ENCODE results near the gene HRH2. TPM values are rescaled to one million over a fixed set of nuclear protein-coding genes. Genes with fewer than 3 reads are reported as not detected.

The HRH2 gene
- total RNA-seq, 1 experiment from 2014 or later, result 9.3 TPM

DNA sequence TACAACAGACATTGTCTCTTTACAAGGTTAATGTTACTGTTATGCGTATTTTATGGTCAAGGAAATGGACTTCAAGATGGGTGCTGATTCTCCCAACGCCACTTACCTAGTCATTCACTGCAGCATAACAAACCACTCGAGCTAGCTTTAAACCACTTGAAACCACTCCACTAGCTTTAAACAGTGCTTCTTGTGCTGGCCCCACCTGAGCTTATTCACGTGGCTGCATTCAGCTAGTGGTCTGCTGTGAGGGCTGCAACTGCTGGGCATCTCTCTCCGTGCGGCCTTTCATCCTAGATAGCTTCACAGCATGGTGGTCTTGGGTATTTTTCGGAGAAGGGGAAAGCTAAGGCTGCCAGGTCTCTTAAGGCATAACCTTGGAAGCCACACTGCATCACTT, 3.5 kb upstream of the HRH2 start (continued):
- TF ChIP-seq, protein P1, sequence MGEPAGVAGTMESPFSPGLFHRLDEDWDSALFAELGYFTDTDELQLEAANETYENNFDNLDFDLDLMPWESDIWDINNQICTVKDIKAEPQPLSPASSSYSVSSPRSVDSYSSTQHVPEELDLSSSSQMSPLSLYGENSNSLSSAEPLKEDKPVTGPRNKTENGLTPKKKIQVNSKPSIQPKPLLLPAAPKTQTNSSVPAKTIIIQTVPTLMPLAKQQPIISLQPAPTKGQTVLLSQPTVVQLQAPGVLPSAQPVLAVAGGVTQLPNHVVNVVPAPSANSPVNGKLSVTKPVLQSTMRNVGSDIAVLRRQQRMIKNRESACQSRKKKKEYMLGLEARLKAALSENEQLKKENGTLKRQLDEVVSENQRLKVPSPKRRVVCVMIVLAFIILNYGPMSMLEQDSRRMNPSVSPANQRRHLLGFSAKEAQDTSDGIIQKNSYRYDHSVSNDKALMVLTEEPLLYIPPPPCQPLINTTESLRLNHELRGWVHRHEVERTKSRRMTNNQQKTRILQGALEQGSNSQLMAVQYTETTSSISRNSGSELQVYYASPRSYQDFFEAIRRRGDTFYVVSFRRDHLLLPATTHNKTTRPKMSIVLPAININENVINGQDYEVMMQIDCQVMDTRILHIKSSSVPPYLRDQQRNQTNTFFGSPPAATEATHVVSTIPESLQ (CRISPR knock-in tag; IDR thresholded peaks at IDR 0.05), result no peak
- no peak for TF ChIP-seq E2F4 (CRISPR knock-in tag; IDR thresholded peaks at IDR 0.05; ENCODE audit: borderline replicate concordance, low read depth)
- TF ChIP-seq ESRRA (CRISPR knock-in tag; IDR thresholded peaks at IDR 0.05; ENCODE audit: borderline replicate concordance), result no peak
- TF ChIP-seq, protein P2, sequence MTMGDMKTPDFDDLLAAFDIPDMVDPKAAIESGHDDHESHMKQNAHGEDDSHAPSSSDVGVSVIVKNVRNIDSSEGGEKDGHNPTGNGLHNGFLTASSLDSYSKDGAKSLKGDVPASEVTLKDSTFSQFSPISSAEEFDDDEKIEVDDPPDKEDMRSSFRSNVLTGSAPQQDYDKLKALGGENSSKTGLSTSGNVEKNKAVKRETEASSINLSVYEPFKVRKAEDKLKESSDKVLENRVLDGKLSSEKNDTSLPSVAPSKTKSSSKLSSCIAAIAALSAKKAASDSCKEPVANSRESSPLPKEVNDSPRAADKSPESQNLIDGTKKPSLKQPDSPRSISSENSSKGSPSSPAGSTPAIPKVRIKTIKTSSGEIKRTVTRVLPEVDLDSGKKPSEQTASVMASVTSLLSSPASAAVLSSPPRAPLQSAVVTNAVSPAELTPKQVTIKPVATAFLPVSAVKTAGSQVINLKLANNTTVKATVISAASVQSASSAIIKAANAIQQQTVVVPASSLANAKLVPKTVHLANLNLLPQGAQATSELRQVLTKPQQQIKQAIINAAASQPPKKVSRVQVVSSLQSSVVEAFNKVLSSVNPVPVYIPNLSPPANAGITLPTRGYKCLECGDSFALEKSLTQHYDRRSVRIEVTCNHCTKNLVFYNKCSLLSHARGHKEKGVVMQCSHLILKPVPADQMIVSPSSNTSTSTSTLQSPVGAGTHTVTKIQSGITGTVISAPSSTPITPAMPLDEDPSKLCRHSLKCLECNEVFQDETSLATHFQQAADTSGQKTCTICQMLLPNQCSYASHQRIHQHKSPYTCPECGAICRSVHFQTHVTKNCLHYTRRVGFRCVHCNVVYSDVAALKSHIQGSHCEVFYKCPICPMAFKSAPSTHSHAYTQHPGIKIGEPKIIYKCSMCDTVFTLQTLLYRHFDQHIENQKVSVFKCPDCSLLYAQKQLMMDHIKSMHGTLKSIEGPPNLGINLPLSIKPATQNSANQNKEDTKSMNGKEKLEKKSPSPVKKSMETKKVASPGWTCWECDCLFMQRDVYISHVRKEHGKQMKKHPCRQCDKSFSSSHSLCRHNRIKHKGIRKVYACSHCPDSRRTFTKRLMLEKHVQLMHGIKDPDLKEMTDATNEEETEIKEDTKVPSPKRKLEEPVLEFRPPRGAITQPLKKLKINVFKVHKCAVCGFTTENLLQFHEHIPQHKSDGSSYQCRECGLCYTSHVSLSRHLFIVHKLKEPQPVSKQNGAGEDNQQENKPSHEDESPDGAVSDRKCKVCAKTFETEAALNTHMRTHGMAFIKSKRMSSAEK (CRISPR knock-in tag; IDR thresholded peaks at IDR 0.05; ENCODE audit: borderline replicate concordance), result no peak
- TF ChIP-seq ETV6 (CRISPR knock-in tag; IDR thresholded peaks at IDR 0.05), result no peak
- no peak for TF ChIP-seq SMAD3 (CRISPR knock-in tag; IDR thresholded peaks at IDR 0.05; ENCODE audit: borderline replicate concordance)
- TF ChIP-seq, protein P3, sequence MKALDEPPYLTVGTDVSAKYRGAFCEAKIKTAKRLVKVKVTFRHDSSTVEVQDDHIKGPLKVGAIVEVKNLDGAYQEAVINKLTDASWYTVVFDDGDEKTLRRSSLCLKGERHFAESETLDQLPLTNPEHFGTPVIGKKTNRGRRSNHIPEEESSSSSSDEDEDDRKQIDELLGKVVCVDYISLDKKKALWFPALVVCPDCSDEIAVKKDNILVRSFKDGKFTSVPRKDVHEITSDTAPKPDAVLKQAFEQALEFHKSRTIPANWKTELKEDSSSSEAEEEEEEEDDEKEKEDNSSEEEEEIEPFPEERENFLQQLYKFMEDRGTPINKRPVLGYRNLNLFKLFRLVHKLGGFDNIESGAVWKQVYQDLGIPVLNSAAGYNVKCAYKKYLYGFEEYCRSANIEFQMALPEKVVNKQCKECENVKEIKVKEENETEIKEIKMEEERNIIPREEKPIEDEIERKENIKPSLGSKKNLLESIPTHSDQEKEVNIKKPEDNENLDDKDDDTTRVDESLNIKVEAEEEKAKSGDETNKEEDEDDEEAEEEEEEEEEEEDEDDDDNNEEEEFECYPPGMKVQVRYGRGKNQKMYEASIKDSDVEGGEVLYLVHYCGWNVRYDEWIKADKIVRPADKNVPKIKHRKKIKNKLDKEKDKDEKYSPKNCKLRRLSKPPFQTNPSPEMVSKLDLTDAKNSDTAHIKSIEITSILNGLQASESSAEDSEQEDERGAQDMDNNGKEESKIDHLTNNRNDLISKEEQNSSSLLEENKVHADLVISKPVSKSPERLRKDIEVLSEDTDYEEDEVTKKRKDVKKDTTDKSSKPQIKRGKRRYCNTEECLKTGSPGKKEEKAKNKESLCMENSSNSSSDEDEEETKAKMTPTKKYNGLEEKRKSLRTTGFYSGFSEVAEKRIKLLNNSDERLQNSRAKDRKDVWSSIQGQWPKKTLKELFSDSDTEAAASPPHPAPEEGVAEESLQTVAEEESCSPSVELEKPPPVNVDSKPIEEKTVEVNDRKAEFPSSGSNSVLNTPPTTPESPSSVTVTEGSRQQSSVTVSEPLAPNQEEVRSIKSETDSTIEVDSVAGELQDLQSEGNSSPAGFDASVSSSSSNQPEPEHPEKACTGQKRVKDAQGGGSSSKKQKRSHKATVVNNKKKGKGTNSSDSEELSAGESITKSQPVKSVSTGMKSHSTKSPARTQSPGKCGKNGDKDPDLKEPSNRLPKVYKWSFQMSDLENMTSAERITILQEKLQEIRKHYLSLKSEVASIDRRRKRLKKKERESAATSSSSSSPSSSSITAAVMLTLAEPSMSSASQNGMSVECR (CRISPR knock-in tag; IDR thresholded peaks at IDR 0.05; ENCODE audit: borderline replicate concordance), result no peak
- TF ChIP-seq CREB1 (CRISPR knock-in tag; IDR thresholded peaks at IDR 0.05), result no peak

DNA sequence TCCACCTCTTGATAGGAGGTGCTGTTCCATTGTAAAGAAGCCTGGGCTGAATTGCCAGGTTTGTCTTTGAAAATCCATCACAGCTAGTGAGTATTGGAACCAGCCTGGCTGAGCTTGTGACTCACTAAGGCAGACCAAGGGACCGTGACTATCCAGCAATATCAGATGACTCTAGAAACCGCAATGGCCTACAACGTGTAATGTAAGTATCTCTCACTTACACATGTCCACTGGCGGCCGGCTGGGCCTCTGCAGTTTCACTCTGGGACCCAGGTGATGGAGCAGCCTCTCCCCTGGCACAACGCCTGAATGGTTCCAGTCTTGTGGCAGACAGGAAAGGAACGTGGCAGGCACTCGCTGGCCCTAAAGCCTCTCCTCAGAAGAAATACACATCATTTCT, 3.1 kb upstream of the HRH2 start:
- peaks cover 31% of the 10 kb centered on the region for H3K4me1 Mint-ChIP-seq
- ChIA-PET CTCF (interaction anchor here (1.6 to 8.4 kb wide), 2 partner anchors 75 to 121 kb away, joined by 4 to 58 read pairs; no protein-coding TSS in a partner anchor), POLR2A (no interaction called here)
- H3K36me3 Mint-ChIP-seq, result peaks cover 21% of the 10 kb centered on the region
- H3K9me3 Mint-ChIP-seq, result peaks cover 28% of the 10 kb centered on the region
- peaks cover 30% of the 10 kb centered on the region for H3K27me3 Mint-ChIP-seq (ENCODE audit: low read depth)
- DNase-seq (ENCODE audit: low spot score), result no peak
- no peak for ATAC-seq
- no peak overlapping the region for H3K27ac Mint-ChIP-seq
- no peak overlapping the region for H3K4me3 Mint-ChIP-seq
- TF ChIP-seq HMGA2 (CRISPR knock-in tag; IDR thresholded peaks at IDR 0.05) (no peak), SP1 (CRISPR knock-in tag; conservative IDR thresholded peaks at IDR 0.05) (no peak), ZNF263 (CRISPR knock-in tag; IDR thresholded peaks at IDR 0.05; ENCODE audit: low read depth) (no peak), SMAD3 (CRISPR knock-in tag; IDR thresholded peaks at IDR 0.05; ENCODE audit: borderline replicate concordance) (no peak), PRRX2 (CRISPR knock-in tag; IDR thresholded peaks at IDR 0.05) (no peak), ZBTB43 (CRISPR knock-in tag; IDR thresholded peaks at IDR 0.05) (no peak), NR2C2 (CRISPR knock-in tag; IDR thresholded peaks at IDR 0.05) (no peak), ELF4 (CRISPR knock-in tag; IDR thresholded peaks at IDR 0.05; ENCODE audit: low read depth) (no peak), CREM (CRISPR knock-in tag; IDR thresholded peaks at IDR 0.05) (no peak), GABPB1 (CRISPR knock-in tag; IDR thresholded peaks at IDR 0.05) (no peak), NR3C1 (CRISPR knock-in tag; conservative IDR thresholded peaks at IDR 0.05; ENCODE audit: low read depth) (no peak)
- TF ChIP-seq, protein P4, sequence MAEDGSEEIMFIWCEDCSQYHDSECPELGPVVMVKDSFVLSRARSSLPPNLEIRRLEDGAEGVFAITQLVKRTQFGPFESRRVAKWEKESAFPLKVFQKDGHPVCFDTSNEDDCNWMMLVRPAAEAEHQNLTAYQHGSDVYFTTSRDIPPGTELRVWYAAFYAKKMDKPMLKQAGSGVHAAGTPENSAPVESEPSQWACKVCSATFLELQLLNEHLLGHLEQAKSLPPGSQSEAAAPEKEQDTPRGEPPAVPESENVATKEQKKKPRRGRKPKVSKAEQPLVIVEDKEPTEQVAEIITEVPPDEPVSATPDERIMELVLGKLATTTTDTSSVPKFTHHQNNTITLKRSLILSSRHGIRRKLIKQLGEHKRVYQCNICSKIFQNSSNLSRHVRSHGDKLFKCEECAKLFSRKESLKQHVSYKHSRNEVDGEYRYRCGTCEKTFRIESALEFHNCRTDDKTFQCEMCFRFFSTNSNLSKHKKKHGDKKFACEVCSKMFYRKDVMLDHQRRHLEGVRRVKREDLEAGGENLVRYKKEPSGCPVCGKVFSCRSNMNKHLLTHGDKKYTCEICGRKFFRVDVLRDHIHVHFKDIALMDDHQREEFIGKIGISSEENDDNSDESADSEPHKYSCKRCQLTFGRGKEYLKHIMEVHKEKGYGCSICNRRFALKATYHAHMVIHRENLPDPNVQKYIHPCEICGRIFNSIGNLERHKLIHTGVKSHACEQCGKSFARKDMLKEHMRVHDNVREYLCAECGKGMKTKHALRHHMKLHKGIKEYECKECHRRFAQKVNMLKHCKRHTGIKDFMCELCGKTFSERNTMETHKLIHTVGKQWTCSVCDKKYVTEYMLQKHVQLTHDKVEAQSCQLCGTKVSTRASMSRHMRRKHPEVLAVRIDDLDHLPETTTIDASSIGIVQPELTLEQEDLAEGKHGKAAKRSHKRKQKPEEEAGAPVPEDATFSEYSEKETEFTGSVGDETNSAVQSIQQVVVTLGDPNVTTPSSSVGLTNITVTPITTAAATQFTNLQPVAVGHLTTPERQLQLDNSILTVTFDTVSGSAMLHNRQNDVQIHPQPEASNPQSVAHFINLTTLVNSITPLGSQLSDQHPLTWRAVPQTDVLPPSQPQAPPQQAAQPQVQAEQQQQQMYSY (CRISPR knock-in tag; IDR thresholded peaks at IDR 0.05), result no peak

All from WTC11 (cell line).